ENCODE measurements around the gene BMP10.
"Not testable (repeated sequence)": the region's sequence is repeated elsewhere in the genome, so short reads cannot be mapped to it uniquely, and the experiment has no call there.

The BMP10 gene, protein sequence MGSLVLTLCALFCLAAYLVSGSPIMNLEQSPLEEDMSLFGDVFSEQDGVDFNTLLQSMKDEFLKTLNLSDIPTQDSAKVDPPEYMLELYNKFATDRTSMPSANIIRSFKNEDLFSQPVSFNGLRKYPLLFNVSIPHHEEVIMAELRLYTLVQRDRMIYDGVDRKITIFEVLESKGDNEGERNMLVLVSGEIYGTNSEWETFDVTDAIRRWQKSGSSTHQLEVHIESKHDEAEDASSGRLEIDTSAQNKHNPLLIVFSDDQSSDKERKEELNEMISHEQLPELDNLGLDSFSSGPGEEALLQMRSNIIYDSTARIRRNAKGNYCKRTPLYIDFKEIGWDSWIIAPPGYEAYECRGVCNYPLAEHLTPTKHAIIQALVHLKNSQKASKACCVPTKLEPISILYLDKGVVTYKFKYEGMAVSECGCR

DNA sequence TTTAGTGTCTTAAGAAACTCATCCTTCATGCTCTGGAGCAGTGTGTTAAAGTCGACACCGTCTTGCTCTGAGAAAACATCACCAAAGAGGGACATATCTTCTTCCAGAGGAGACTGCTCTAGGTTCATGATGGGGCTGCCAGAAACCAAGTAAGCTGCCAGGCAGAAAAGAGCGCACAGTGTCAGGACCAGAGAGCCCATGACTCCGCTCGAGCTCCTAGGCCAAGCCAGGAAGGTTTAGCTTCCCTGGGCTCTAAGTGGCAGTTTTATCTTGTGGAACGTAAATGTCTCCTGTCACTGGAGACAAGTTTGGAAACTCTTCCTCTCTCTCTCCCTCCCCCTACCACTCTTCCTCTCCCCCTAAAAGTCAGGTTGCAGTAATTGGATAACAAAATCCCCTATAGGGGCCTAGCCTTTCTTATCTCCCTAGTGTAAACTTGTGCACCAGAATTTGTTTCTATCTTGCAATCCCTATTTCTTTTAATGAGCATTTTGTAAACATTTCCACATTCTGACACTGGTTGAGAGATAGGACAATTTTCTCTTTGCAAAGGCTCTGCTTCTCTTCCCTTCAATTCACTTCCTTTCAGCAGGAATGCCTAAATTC is at the start of gene BMP10:
BMP10 (minus strand) TSS at position 239 of the 606 bp plus-strand sequence; CDS start at position 200, 39 bp downstream.
- no peak for DNase-seq

DNA sequence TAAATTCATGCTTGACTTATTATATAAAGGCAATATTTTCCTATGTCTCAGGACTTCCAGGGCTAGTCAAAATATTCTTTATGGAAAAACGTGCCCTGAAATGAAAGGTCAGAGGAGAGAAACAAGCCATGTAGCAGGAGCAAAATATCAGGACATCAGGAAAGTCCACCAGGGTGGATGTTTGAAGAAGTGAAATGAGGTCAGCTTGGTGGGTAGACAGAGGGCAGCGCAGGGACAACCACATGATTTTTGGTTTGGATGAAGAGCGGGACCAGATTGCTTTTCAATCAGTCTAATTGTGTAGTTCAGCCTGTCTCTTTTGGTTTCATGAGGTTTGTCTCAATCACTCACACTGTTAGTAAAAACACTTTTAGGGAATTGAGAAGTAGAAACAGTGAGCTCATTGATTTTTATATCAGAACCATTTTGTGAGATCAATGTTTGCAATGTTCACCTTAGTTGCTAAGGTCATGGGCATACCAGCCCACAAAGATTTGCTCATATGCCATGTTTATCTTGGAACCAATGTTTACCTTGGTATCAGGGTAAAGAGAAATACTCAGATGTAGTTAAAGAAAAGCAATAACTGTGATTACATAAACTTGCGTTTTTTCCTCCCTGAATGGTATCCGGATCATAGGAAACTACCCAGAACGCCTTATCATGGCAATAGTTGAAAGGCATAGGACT is 49.4 kb upstream of the BMP10 start:
- DNase-seq: no peak

DNA sequence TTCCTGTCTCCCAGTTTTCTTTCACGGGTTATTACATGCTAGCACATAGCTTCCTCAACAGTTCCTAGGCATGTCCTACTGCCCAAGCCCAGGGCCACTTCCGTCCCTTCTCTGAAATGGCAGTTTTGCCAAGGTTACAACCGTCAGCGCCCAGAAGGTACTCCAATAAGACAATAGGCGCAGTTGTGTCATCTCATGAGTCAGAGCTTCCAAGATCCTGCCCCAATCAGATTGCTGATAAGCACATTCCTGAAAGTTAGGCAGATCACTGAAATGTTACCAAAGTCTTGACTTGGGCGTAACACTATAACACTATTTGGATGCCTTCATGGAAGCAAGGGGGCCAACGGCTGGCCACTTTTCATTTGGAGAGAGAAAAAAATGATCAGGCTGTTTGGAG is 47.3 kb upstream of the BMP10 start:
- no peak for DNase-seq

DNA sequence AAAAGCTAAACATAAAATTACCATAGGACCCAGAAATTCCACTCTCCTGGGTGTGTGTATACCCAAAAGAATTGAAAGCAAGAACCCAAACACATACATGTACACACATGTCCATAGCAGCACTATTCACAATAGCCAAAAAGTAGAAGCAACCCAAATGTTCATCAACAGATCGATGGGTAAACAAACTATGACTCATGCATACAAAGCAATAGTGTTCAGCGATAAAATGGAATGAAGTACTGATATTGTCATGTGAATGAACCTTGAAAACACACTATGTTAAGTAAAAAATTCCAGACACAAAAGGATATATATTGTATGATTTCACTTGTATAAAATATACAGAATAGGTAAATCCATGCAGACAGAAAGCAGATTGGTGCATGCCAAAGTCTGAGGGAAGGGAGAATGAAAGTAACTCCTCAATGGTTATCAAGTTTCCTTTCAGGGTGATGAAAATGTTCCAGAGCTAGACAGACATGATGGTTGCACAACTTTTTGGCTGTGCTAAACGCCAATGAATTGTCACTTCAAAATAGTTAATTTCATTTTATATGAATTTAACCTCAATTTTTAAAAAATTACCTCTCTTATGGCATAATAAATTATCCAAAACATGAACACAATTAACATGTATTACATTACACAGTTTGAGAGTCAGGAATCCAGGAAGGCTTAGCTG is 46.0 kb upstream of the BMP10 start:
- DNase-seq: no peak

DNA sequence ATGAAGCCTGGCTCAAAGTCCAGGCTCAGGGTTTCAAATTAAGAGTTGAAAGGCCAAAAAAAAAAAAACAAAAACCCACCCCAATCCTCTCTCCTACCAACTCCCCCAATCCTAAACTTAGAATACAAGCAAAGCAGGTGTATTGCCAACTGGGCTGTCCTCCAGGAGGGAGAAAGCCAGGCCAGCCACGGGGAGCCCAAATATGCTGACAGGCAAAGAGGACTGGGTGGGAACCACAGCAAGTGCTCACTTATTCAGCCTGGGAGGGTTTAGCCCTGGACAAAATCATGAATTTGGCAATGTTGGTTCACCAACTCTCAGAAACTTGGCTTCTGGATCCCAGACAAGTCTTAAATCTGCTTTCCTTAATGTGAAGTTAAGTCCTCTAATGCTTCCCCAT is 45.0 kb upstream of the BMP10 start:
- no peak for DNase-seq

DNA sequence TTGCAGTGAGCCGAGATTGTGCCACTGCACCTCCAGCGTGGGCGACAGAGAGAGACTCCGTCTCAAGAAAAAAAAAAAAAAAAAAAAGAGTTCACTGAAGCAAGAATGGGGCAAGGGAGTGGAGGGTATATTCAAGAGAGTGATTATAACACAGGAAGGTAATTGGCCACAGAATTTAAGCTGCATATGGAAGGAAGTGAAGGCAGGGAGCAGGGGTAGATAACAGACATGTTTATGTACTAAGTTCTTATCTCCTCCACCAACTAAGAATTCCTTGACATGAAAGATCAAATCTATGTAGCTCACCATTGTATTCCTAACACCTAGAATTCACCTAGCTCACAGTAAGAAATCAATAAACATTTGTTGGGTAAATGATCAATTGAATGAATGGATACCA is 44.2 kb upstream of the BMP10 start:
- no peak for DNase-seq

DNA sequence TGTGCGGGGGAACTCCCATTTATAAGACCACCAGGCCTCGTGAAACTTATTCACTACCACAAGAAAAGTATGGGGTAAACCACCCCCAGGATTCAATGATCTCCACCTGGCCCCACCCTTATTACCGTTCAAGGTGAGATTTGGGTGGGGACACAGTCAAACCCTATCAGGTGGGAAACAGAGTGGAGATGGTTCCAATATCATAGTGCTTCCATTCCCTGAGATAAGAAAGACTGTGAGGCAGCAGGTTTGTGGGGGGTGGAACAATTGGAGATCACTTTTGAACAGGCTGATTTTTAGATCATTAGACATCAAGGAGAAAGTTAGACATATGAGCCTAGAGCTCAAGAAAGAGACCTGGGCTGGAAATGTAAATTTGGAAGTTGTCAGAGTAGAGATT is 42.2 kb upstream of the BMP10 start:
- DNase-seq: no peak

DNA sequence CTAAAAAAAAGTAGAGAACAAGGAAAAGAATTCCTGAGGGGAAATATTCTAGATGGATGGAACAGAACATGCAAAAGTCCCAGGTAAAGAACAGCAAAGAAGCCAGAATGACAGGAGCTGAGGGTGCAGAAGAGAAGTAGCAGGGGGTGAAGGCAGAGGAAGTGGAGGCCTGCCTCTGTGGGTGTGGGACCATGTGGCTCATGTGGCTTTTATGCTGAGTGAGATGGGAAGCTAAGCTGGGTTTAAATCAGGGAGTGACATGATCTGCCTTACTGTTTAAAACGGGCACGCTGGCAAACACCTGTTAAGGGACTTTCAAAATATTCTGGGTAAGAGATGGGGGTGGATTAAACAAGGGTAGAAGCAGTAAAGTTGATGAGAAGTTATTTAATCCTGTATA is 41.5 kb upstream of the BMP10 start:
- DNase-seq: no peak

DNA sequence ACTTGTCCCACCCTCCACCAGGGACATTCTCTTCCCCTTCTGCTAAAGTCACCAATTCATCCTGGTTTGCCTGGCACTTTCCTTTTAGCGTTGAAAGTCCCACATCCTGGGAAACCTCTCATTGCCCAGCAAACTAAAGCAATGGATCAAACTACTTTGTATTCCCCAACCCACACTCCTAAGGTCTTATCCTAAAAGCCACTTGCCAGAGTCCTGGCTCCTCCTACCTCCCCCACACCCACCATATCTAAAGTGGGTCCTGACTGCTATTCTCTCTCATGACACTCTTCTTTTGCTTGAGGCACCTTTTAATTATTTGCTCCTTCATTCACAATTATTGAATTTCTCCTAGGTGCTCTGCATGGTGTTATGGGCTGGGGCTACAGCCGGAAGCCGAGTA is 40.9 kb upstream of the BMP10 start:
- no peak for DNase-seq

DNA sequence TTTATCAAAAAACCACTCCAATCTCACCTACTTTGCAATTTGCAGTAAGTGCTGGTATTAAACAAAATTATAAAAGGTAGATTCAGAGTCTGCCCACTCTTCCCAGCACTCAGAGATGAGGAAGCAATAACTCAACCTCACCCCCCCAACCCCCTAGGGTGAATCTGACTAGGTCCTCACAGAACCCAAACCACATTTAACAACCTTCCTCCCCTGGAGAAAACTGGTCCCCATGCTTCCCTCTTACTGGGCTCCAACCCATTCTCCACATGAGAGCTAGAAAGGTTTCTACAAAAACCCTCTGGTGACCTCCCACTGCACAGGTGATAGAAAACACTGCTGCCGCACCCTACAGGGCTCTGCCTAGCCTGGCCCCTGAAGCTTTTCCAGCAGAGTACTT is 40.5 kb upstream of the BMP10 start:
- DNase-seq: no peak

DNA sequence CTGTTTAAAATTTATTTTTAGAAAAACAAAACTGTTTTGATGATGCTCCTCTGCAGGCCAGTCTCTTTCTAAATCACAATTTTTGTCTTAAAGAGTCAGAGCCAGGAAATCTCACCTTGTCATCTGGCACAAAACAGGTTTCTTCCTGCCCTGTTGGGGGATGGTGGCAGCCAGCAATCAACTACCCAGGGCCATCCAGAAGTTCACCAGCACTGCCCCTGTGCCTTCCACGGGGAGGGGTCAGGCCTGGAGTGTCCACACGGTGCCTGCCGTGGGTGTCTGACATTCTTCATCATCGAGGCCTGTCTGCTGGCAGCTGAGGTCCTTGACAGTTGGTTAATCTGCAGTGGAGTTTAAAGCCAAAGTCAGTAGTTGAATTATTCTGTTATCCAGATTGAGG is 40.0 kb upstream of the BMP10 start:
- no peak for DNase-seq

DNA sequence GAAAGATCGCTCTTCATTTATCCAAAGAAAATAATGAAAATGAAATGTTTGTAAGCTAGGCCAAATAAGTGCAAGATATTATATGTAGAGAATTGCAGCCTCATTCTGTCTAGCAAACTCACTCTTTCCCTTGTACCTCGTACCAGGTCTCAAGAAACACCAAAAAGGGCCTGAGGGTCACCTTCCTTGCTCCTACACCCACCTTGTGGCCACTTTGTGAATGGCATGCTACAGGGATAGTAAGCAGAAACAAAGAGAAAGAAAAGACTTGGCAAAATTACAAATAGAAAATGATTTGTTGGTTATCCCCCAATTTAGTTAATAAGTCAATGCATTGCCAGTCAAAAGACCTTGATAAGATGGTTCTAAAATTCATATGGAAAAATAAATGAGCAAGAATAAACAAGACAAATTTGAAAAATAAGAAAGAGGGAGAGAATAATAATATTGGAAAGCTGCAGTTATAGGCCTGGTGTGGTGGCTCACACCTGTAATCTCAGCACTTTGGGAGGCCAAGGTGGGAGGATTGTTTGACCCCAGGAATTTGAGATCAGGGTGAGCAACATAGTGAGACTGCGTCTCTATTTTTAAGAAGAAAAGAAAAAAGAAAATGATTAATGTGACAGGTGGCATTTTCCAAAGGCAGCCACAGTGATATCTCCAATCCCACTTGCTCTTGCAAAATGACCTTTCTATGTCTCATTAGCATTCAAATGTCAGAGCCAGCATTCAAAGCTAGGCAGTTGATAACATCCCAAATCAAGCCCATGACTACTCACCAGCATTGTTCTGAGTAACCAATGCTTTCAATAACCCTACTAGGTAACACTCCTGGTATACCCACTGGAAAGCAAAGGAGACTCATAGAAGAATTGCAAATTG is 38.8 kb upstream of the BMP10 start:
- DNase-seq: peak; percentile 49

DNA sequence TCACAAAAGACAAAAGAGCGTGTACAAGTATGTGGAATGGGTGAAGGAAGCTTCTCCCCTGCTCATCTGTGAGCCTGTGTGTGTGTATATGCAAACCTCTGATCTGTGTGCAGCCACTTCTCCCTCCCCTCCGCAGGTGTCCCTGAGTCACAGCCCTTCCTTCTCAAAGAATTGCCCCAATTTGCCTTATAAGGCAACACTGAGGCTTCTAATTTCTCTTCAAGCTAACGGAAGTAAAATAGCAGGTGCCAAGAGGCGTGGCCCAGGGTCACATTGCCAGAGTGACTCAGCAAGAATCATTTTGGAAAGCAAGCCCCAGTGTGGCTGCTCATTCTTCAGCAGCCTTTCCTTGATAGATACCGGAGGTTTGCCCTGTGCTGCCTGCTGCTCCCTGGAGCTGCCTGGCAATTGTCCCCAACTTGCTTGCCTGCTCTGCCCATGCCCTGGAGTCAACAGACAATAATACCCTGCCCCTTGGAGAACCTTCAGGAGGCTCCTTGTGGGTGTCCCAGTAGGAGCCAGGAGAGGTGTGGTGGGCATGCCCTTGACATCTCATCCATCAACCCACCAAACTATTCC is 37.3 kb upstream of the BMP10 start:
- no peak for DNase-seq

DNA sequence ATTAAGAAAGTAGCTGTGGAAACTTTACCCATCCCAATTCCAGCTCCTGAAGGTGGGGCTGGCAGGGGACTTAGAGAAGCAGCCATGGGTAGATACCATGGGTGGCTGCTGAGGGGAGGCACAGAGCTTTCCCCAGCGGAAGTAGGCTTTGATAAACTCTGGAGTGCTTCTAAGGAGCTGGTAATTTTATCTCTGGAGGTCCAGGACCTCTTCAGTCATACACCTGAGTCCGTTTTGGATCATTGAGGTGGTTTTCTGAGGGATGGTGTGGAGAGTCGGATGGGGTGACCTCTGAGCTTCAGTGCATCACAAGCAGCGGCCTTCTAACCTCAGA is 36.7 kb upstream of the BMP10 start:
- no peak for DNase-seq

DNA sequence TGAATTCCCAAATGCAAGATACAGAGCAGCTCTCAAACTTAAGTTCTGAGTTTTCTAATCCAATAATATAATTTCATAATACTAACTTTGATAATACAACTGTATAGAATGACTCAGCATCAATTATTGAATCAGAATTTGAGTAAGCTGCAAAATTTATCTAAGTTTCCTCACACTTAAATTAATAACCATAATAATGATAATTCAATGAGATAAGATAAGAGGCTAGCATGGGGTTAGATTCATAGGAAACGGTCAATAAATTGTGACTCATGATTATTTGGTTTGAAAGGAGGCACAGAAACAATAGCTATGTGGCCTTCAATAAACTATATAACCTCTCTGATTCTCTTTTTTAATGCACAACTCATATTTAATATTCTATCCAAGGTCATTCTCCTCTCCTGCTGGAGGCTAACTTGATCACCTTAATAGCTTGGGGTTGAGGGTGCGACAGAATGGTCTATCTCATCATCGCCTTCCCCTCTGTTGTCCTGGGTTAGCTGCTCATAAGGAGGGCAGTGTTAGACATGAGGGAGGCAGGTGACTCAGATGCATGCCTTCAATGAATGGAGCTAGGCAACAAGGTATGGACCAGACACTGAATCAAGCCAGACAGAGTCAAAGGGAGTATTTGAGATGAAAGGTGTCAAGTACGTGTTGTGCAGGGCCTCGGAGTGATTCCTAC is 36.2 kb upstream of the BMP10 start:
- no peak for DNase-seq

DNA sequence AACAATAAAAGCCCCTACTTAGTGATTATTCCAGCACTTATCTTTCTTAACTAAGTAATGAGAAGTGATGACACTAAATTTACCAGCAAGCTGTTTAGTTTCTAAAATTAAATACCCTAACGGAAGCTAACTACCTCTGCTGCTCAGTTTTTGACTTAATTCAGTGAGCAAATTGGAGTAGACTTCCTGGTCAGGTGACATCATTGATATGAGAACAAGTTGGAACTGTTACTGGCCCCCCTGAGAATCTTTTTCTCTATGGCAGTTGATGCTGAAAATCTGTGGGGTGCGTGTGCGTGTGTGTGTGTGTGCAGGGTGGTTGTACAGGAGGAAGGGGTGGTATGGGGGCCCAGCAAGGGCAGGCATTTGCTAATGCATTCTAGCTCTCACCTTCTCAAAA is 35.5 kb upstream of the BMP10 start:
- no peak for DNase-seq

DNA sequence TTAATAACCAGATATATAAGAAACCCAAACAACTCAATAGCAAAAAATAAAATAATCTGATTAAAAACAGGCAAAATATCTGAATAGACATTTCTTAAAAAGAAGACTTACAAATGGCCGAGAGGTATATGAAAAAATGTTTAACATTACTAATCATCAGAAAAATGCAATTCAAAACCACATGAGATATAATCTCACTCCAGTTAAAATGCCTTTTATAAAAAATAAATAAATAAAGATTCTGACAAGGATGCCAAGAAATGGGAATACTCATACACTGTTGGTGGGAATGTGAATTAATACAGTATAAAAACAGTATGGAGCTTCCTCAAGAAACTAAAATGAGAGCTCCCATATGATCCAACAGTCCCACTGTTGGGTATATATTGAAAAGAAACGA is 33.9 kb upstream of the BMP10 start:
- DNase-seq: no peak

DNA sequence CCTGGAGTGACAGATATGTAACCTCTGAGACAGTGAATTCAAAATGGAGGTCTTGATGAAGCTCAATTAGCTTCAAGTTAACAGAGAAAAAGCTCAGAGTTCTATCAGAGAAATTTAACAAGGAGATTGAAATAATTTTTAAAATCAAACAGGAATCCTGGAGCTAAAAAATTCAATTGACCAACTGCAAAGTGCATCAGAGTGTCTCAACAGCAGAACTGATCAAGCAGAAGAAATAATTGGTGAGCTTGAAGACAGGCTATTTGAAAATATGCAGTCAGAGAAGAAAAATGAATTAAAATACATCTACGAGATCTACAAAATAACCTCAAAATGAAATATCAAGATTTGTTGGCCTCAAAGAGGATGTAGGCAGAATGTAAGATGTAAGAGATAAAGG is 30.4 kb upstream of the BMP10 start:
- no peak for DNase-seq

DNA sequence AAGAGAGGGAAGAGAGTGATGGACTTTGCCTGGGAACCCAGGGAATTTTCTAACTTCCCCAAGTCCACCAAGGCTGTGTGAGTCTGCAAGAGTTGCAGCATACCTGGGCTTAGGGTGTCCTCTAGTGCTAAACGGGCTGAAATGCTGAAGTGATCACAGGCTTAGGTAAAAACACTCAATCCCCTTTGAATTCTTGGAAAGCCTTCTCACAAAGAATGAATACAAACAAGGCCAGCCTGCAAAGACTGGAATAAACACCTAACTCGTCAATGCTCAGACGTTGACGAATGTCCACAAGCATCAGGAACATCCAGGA is 30.0 kb upstream of the BMP10 start:
- no peak for DNase-seq

DNA sequence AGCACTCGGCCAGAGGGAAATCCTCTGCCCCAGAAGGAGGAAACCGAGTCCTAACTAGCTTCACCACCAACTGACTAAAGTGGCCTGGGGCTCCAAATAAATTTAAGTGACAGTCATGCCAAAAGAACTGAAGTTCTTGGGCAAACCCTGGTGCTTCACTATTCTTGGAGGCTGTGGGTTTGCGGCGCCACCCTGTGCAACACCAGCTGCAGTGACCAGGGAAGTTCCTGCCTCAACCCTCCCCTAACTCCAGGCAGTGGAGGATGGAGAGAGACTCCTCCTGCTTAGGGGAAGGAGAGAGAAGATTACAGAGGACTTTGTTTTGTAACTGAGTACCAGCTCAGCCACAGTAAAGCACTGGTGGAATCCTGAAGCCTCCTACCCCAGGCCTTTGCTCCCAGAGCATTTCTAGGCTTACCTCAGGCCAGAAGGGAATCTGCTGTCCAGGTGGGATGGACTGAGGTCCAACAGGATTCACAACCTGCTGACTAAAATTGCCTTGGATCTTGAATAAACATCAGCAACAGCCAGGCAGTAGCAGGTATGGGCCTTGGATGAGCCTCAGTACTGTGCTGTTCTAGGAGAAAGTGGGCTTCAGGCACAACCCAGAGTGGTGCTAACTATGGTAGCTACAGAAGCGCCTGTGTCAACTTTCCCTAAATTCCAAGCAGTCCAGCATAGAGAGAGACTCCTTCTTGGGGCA is 29.4 kb upstream of the BMP10 start:
- DNase-seq: no peak

DNA sequence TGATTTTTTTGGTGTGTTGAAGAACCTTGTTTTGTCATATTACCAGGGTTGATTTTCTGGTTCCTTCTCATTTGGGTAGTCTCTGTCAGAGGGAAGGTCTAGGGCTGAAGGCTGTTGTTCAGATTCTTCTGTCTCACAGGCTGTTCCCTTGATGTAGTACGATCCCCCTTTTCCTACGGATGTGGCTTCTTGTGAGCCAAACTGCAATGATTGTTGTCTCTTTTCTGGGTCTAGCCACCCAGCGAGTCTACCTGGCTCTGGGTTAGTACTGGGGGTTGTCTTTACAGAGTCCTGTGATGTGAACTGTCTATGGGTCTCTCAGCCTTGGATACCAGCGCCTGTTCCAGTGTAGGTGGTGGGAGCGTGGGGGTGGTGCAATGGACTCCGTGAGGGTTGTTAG is 24.8 kb upstream of the BMP10 start:
- not testable (repeated sequence) for DNase-seq

Data from NCI-H1092 treated with DMSO at 0.1 percent for 48 hours (cell line).